GM23248 (cell line): ENCODE data around the gene SEMA6B.

Experiments
- EZH2 ChIP-seq: fragments of 200-600 bp; sonication (generic); IDR thresholded peaks from 2 replicates; pipeline ENCODE4 v1.6.1; 2018; ENCODE audit warnings: antibody characterized with exemption, mild to moderate bottlenecking; ENCODE audit not compliant: insufficient read depth, poor library complexity, severe bottlenecking
- EZH2phosphoT487 ChIP-seq: fragments of 200-600 bp; sonication (generic); IDR thresholded peaks from 2 replicates; pipeline ENCODE4 v1.6.1; 2018; ENCODE audit warnings: antibody characterized with exemption, moderate library complexity, mild to moderate bottlenecking, low read depth; ENCODE audit not compliant: insufficient read depth

- no peak for TF ChIP-seq EZH2
- no peak for TF ChIP-seq EZH2phosphoT487
Measured at GRCh38 chr19:4604912-4605311, 45.4 kb upstream of the SEMA6B start.
